PC-3 (cell line): ENCODE measurements around the gene CLEC11A. TPM values are rescaled to one million over a fixed set of nuclear protein-coding genes. Genes with fewer than 3 reads are reported as not detected.

Experiments
- ATAC-seq: fragments of 200-7000 bp; cut with Tn5 transposase; 2 replicates; pipeline ENCODE4 v1.9.1; 2020; ENCODE audit warnings: mild to moderate bottlenecking, moderate library complexity
- BruUV-seq: library from RNA; stranded (reverse); fragments of 400-500 nt; replicated peaks from 2 replicates; lab custom pipeline; 2021; lab: Mats Ljungman, UMichigan
- CTCF ChIA-PET: fragments of 300-600 bp; sonication (Branson Sonifier 250); formaldehyde crosslinking; loops from one replicate; lab custom pipeline; 2022; ENCODE audit warnings: antibody characterized with exemption; lab: Charles Lee
- POLR2A ChIA-PET: fragments of 300-600 bp; sonication (Branson Sonifier 250); formaldehyde crosslinking; loops from one replicate; lab custom pipeline; 2022; ENCODE audit warnings: antibody characterized with exemption; ENCODE audit not compliant: unreplicated experiment; lab: Charles Lee
- DNase-seq: peaks from one replicate; pipeline ENCODE4 v3.0.0-alpha.2; 2015
- H2AFZ ChIP-seq: fragments of 300-600 bp; sonication (generic); 2 replicates; pipeline ENCODE4 v1.6.0; 2016; ENCODE audit warnings: antibody characterized with exemption, low read length
- H3F3A ChIP-seq: fragments of 300-600 bp; sonication (generic); one replicate; pipeline ENCODE4 v1.6.0; 2017; ENCODE audit warnings: antibody characterized with exemption, low read length, control low read depth, mild to moderate bottlenecking; ENCODE audit not compliant: unreplicated experiment
- H3K27ac ChIP-seq: fragments of 300-600 bp; sonication (generic); 2 replicates; pipeline ENCODE4 v1.5.1; 2016; ENCODE audit warnings: mild to moderate bottlenecking, low read length
- H3K27me3 ChIP-seq: fragments of 300-600 bp; sonication (generic); 2 replicates; pipeline ENCODE4 v1.6.1; 2016; ENCODE audit warnings: low read length, mixed read lengths
- H3K36me3 ChIP-seq: fragments of 300-600 bp; sonication (generic); 2 replicates; pipeline ENCODE4 v1.6.1; 2016; ENCODE audit warnings: low read depth, mixed run types, low read length, mixed read lengths
- H3K4me1 ChIP-seq: fragments of 300-600 bp; sonication (generic); 2 replicates; pipeline ENCODE4 v1.5.1; 2016; ENCODE audit warnings: low read length; ENCODE audit not compliant: insufficient read depth
- H3K4me2 ChIP-seq: fragments of 300-600 bp; sonication (generic); 2 replicates; pipeline ENCODE4 v1.6.0; 2016; ENCODE audit warnings: low read length
- H3K4me3 ChIP-seq: fragments of 300-600 bp; sonication (generic); 2 replicates; pipeline ENCODE4 v1.5.1; 2016; ENCODE audit warnings: mild to moderate bottlenecking, low read length, mixed read lengths
- H3K79me2 ChIP-seq: fragments of 300-600 bp; sonication (generic); 2 replicates; pipeline ENCODE4 v1.6.1; 2017; ENCODE audit warnings: low read length, mixed read lengths
- H3K9ac ChIP-seq: fragments of 300-600 bp; sonication (generic); 2 replicates; pipeline ENCODE4 v1.6.0; 2016; ENCODE audit warnings: mild to moderate bottlenecking, low read length
- H3K9me2 ChIP-seq: fragments of 300-600 bp; sonication (generic); replicated peaks from 2 replicates; pipeline ENCODE4 v1.6.1; 2016; ENCODE audit warnings: mixed run types, low read length, mixed read lengths
- H3K9me3 ChIP-seq: fragments of 300-600 bp; sonication (generic); 2 replicates; pipeline ENCODE4 v1.6.1; 2016; ENCODE audit warnings: low read length, mixed read lengths
- H4K20me1 ChIP-seq: fragments of 300-600 bp; sonication (generic); 2 replicates; pipeline ENCODE4 v1.6.1; 2016; ENCODE audit warnings: low read length, mixed read lengths
- EZH2 ChIP-seq: fragments of 300-600 bp; sonication (generic); IDR thresholded peaks from one replicate; pipeline ENCODE4 v1.6.1; 2017; ENCODE audit warnings: antibody characterized with exemption, mild to moderate bottlenecking, low read length; ENCODE audit not compliant: unreplicated experiment
- EZH2phosphoT487 ChIP-seq: fragments of 300-600 bp; sonication (generic); IDR thresholded peaks from 2 replicates; pipeline ENCODE4 v1.6.1; 2018; ENCODE audit warnings: mild to moderate bottlenecking, antibody characterized with exemption, low read length, borderline replicate concordance
- intact Hi-C: fragments of 100-400 bp; cut with micrococcal nuclease; formaldehyde crosslinking; loops from 2 replicates; pipeline ENCODE4 v1.9.0; 2023
- total RNA-seq: library from RNA; depleted of rRNA; stranded (reverse); fragments of >200 nt; gene quantifications from 2 replicates; pipeline ENCODE4 v1.2.3, GENCODE V29; 2014
- TF ChIP-seq, protein P1 (sequence below): fragments of 300-600 bp; sonication (generic); conservative IDR thresholded peaks from 2 replicates; pipeline ENCODE4 v1.5.1; 2017; ENCODE audit warnings: antibody characterized with exemption, low read depth, mild to moderate bottlenecking, low read length

CLEC11A gene
- total RNA-seq, 1 experiment from 2014 or later: 2.3 TPM

DNA sequence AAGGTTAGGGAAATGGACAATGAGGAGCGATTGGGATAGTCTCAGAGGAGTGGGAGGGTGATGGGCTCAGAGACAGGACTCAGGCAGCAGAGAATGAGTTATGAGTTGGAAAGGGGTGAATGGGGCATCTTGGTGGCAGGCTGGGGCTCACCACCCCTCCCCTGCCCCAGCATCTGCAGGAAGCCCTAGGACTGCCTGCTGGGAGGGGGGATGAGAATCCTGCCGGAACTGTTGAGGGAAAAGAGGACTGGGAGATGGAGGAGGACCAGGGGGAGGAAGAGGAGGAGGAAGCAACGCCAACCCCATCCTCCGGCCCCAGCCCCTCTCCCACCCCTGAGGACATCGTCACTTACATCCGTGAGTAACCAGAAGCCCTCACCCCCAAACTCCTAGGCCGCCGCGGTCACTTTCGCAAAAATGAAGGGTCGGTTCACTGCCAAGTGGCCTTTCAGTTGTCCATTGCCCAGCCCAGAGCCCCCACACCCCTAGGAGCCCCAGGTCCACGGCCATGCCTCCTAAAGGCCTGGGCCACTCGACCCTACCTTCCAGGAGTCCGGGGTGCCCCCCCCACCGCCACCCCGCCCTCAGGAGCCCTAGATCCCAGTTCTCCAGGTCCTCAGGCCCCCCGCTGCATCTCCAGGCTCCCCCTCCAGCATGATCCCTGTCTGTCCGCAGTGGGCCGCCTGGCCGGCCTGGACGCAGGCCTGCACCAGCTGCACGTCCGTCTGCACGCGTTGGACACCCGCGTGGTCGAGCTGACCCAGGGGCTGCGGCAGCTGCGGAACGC lies 764 bp downstream of the CLEC11A start:
- no peak for ATAC-seq
- peak overlapping the region; percentile 90 for H2AFZ ChIP-seq
- peak overlapping the region; percentile 75 for H3K4me3 ChIP-seq
- DNase-seq: no peak
- intact Hi-C loops: loop anchor here (1.0 kb wide), 1 partner anchor 59 kb away; no protein-coding TSS in a partner anchor
- H3K4me2 ChIP-seq: peak overlapping the region; percentile 90
- H3F3A ChIP-seq: no peaks in the 10 kb centered on the region
- H3K27ac ChIP-seq: no peak overlapping the region
- H3K79me2 ChIP-seq: peaks cover 11% of the 10 kb centered on the region
- H3K4me1 ChIP-seq: peaks cover 13% of the 10 kb centered on the region
- H3K36me3 ChIP-seq: no peaks in the 10 kb centered on the region
- H3K9me3 ChIP-seq: no peaks in the 10 kb centered on the region
- CTCF ChIA-PET: interaction anchor here (0.6 to 1.6 kb wide), 6 partner anchors 18 to 218 kb away, joined by 4 to 21 read pairs (median 5); no protein-coding TSS in a partner anchor
- H3K9ac ChIP-seq: peak overlapping the region; percentile 57
- H3K9me2 ChIP-seq: no peaks in the 10 kb centered on the region
- TF ChIP-seq EZH2: no peak
- TF ChIP-seq, protein P1, sequence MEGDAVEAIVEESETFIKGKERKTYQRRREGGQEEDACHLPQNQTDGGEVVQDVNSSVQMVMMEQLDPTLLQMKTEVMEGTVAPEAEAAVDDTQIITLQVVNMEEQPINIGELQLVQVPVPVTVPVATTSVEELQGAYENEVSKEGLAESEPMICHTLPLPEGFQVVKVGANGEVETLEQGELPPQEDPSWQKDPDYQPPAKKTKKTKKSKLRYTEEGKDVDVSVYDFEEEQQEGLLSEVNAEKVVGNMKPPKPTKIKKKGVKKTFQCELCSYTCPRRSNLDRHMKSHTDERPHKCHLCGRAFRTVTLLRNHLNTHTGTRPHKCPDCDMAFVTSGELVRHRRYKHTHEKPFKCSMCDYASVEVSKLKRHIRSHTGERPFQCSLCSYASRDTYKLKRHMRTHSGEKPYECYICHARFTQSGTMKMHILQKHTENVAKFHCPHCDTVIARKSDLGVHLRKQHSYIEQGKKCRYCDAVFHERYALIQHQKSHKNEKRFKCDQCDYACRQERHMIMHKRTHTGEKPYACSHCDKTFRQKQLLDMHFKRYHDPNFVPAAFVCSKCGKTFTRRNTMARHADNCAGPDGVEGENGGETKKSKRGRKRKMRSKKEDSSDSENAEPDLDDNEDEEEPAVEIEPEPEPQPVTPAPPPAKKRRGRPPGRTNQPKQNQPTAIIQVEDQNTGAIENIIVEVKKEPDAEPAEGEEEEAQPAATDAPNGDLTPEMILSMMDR: no peak
- peak; percentile 62; the same call in 1 of the 2 replicates for TF ChIP-seq EZH2phosphoT487
- H4K20me1 ChIP-seq: no peaks in the 10 kb centered on the region
- POLR2A ChIA-PET: no interaction called here
- H3K27me3 ChIP-seq: peaks cover 2% of the 10 kb centered on the region
- no TSS peak for BruUV-seq

DNA sequence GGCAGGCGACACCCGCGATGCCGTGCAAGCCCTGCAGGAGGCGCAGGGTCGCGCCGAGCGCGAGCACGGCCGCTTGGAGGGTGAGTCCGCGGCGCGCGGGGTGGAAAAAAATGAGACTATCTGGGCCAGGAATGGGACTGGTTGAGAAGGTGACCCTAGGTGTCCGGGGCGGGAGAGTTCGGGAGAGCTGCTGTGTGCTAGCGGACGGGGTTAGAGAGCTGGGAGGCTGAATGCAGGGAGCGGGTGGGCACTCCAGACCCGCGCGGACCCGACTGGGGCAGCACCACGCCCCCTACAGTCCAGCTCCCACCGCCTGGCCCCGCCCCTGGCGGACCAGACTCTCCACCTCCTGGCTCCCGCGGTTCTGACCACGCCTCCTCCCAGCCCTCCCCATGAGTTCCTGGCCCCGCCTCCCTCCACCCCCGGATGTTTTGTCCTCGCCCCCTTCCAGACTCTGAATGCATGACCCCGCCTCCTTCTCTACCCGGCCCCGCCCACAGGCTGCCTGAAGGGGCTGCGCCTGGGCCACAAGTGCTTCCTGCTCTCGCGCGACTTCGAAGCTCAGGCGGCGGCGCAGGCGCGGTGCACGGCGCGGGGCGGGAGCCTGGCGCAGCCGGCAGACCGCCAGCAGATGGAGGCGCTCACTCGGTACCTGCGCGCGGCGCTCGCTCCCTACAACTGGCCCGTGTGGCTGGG lies 1.5 kb downstream of the CLEC11A start:
- POLR2A ChIA-PET: interaction anchor here (0.6 to 0.7 kb wide), 2 partner anchors 120 to 838 kb away, joined by 4 to 6 read pairs; no protein-coding TSS in a partner anchor
- peak overlapping the region; percentile 8; the same call in 1 of the 2 replicates for H3K27ac ChIP-seq
- TF ChIP-seq, protein P1: peak; percentile 93
- TF ChIP-seq EZH2: no peak
- ATAC-seq (peak; percentile 87), DNase-seq (peak; percentile 100)
- no TSS peak for BruUV-seq
- no peaks in the 10 kb centered on the region for H3K9me2 ChIP-seq
- H3K27me3 ChIP-seq: no peaks in the 10 kb centered on the region
- H3K9me3 ChIP-seq: no peaks in the 10 kb centered on the region
- peak overlapping the region; percentile 90 for H2AFZ ChIP-seq
- H3K9ac ChIP-seq: peak overlapping the region; percentile 87
- H4K20me1 ChIP-seq: no peaks in the 10 kb centered on the region
- H3K36me3 ChIP-seq: no peaks in the 10 kb centered on the region
- CTCF ChIA-PET: interaction anchor here (0.6 to 1.6 kb wide), 16 partner anchors 19 to 532 kb away, joined by 3 to 21 read pairs (median 5); partner anchors contain the start of gene JOSD2
- peaks cover 13% of the 10 kb centered on the region for H3K4me1 ChIP-seq
- peak overlapping the region; percentile 75 for H3K4me3 ChIP-seq
- peak overlapping the region; percentile 96 for H3K4me2 ChIP-seq
- H3F3A ChIP-seq: no peaks in the 10 kb centered on the region
- H3K79me2 ChIP-seq: peaks cover 11% of the 10 kb centered on the region
- intact Hi-C loops: loop anchor here (1.0 kb wide), 1 partner anchor 59 kb away; no protein-coding TSS in a partner anchor
